GM23338 (cell line): ENCODE data around the gene KRTAP17-1. TPM values are rescaled to one million over a fixed set of nuclear protein-coding genes. Genes with fewer than 3 reads are reported as not detected.

Source experiments
- ATAC-seq: fragments of 200-7000 bp; cut with Tn5 transposase; 3 replicates; pipeline ENCODE4 v1.9.1; 2020
- DNase-seq: peaks from one replicate; pipeline ENCODE4 v3.0.0-alpha.2; 2015; ENCODE audit warnings: low spot score
- H2AFZ ChIP-seq: fragments of 200-600 bp; sonication (generic); 2 replicates; pipeline ENCODE4 v1.8.0; 2016; ENCODE audit warnings: antibody characterized with exemption, mild to moderate bottlenecking, moderate library complexity
- H3F3A ChIP-seq: fragments of 200-600 bp; sonication (generic); replicated peaks from 2 replicates; pipeline ENCODE4 v1.8.0; 2017; ENCODE audit warnings: antibody characterized with exemption, mixed run types, low read depth
- H3K27ac ChIP-seq: fragments of 200-600 bp; sonication (generic); 2 replicates; pipeline ENCODE4 v1.6.1; 2016; ENCODE audit warnings: low read depth
- H3K27me3 ChIP-seq: fragments of 200-600 bp; sonication (generic); 2 replicates; pipeline ENCODE4 v1.8.0; 2016; ENCODE audit warnings: mild to moderate bottlenecking, mixed run types, moderate library complexity; ENCODE audit not compliant: insufficient read depth
- H3K36me3 ChIP-seq: fragments of 200-600 bp; sonication (generic); 2 replicates; pipeline ENCODE4 v1.8.0; 2016; ENCODE audit warnings: mild to moderate bottlenecking; ENCODE audit not compliant: insufficient read depth
- H3K4me1 ChIP-seq: fragments of 200-600 bp; sonication (generic); 2 replicates; pipeline ENCODE4 v1.8.0; 2016; ENCODE audit warnings: mild to moderate bottlenecking, moderate library complexity; ENCODE audit not compliant: insufficient read depth
- H3K4me2 ChIP-seq: fragments of 200-600 bp; sonication (generic); 2 replicates; pipeline ENCODE4 v1.7.1; 2017; ENCODE audit warnings: mixed run types
- H3K4me3 ChIP-seq: fragments of 200-600 bp; sonication (generic); 2 replicates; pipeline ENCODE4 v1.6.1; 2016; ENCODE audit warnings: mixed run types
- H3K79me2 ChIP-seq: fragments of 200-600 bp; sonication (generic); replicated peaks from 2 replicates; pipeline ENCODE4 v1.8.0; 2017; ENCODE audit warnings: mild to moderate bottlenecking; ENCODE audit not compliant: insufficient read depth
- H3K9me2 ChIP-seq: fragments of 200-600 bp; sonication (generic); 2 replicates; pipeline ENCODE4 v1.8.0; 2017; ENCODE audit not compliant: insufficient read depth
- H4K20me1 ChIP-seq: fragments of 200-600 bp; sonication (generic); replicated peaks from 2 replicates; pipeline ENCODE4 v1.8.0; 2017; ENCODE audit warnings: mild to moderate bottlenecking; ENCODE audit not compliant: insufficient read depth
- H3K27ac Mint-ChIP-seq: 2 replicates; pipeline ENCODE4 v1.8.0; 2020; ENCODE audit warnings: inconsistent platforms, mild to moderate bottlenecking, moderate library complexity, mixed read lengths
- H3K27me3 Mint-ChIP-seq: 3 replicates; pipeline ENCODE4 v1.8.0; 2022; ENCODE audit warnings: low read depth, mild to moderate bottlenecking, moderate library complexity, mixed read lengths, inconsistent platforms; ENCODE audit not compliant: insufficient read depth, poor library complexity
- H3K36me3 Mint-ChIP-seq: 3 replicates; pipeline ENCODE4 v1.8.0; 2021; ENCODE audit warnings: low read depth, mild to moderate bottlenecking, inconsistent platforms, moderate library complexity, mixed read lengths
- H3K4me1 Mint-ChIP-seq: 3 replicates; pipeline ENCODE4 v1.8.0; 2020; ENCODE audit warnings: mild to moderate bottlenecking, inconsistent platforms, mixed read lengths
- H3K4me3 Mint-ChIP-seq: 3 replicates; pipeline ENCODE4 v1.8.0; 2021; ENCODE audit warnings: moderate library complexity, mild to moderate bottlenecking, inconsistent platforms, mixed read lengths
- H3K9me3 Mint-ChIP-seq: 3 replicates; pipeline ENCODE4 v1.8.0; 2020; ENCODE audit warnings: moderate library complexity, mild to moderate bottlenecking, inconsistent platforms, mixed read lengths
- CREB1 ChIP-seq: fragments of 250-450 bp; sonication (Bioruptor Pico); IDR thresholded peaks from 2 replicates; pipeline ENCODE4 v1.5.0; 2020; ENCODE audit warnings: low read depth, mild to moderate bottlenecking, moderate library complexity
- EZH2 ChIP-seq: fragments of 200-600 bp; sonication (generic); IDR thresholded peaks from one replicate; pipeline ENCODE4 v1.8.0; 2017; ENCODE audit warnings: antibody characterized with exemption, mild to moderate bottlenecking, low read depth; ENCODE audit not compliant: unreplicated experiment
- EZH2phosphoT487 ChIP-seq: fragments of 200-600 bp; sonication (generic); IDR thresholded peaks from one replicate; pipeline ENCODE4 v1.8.1; 2018; ENCODE audit warnings: antibody characterized with exemption; ENCODE audit not compliant: unreplicated experiment
- POLR2AphosphoS5 ChIP-seq: IDR thresholded peaks from 2 replicates; pipeline ENCODE4 v1.6.1; 2016; ENCODE audit warnings: antibody characterized with exemption, low read depth
- polyA plus RNA-seq: library from polyadenylated mRNA; unstranded; fragments of >200 nt; fragmentation: Nextera tagmentation; extraction: Ambion mirVana; gene quantifications from 2 replicates; pipeline ENCODE4 v1.2.1, GENCODE V29; 2016
- total RNA-seq: library from RNA; depleted of rRNA; stranded (reverse); fragments of >200 nt; shearing (Covaris generic); gene quantifications from 2 replicates; pipeline ENCODE4 v1.2.3, GENCODE V29; 2014
- TF ChIP-seq, protein P1 (sequence below): fragments of 250-450 bp; sonication (Bioruptor Pico); IDR thresholded peaks from 2 replicates; pipeline ENCODE4 v1.5.0; 2020; ENCODE audit warnings: mild to moderate bottlenecking, moderate library complexity
- TF ChIP-seq, protein P2 (sequence below), 2 experiments: fragments of 200-600 bp in 1 of 2; sonication (generic) in 1 of 2; conservative IDR thresholded peaks; 2 replicates each; pipeline versions ENCODE4 v1.5.1 to v1.6.1; 2016 to 2017; ENCODE audit warnings: antibody characterized with exemption in 2 of 2, low read depth in 2 of 2, mild to moderate bottlenecking in 2 of 2, moderate library complexity in 1 of 2

Gene KRTAP17-1
- total and polyA plus RNA-seq, 2 experiments from 2014 or later: not detected

DNA sequence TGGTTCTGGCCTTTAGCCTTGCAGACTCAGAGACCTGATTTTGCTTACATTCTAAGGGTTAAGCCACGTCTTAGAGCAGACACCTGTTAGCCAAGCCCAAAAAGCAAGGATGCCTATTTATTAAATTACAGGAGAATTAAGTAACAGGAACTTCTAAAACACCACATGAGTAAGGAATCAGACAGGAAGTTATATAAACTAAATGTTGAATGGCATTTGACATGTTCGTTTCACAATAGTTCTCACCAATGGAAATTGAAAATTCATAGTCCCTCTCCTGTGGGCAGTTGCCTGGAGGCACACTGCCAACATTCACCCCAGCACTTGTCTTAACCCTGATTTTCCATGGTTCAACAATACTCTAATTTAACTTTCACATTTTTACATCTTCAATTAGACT, 31.0 kb downstream of the KRTAP17-1 start (continued):
- TF ChIP-seq, protein P1, sequence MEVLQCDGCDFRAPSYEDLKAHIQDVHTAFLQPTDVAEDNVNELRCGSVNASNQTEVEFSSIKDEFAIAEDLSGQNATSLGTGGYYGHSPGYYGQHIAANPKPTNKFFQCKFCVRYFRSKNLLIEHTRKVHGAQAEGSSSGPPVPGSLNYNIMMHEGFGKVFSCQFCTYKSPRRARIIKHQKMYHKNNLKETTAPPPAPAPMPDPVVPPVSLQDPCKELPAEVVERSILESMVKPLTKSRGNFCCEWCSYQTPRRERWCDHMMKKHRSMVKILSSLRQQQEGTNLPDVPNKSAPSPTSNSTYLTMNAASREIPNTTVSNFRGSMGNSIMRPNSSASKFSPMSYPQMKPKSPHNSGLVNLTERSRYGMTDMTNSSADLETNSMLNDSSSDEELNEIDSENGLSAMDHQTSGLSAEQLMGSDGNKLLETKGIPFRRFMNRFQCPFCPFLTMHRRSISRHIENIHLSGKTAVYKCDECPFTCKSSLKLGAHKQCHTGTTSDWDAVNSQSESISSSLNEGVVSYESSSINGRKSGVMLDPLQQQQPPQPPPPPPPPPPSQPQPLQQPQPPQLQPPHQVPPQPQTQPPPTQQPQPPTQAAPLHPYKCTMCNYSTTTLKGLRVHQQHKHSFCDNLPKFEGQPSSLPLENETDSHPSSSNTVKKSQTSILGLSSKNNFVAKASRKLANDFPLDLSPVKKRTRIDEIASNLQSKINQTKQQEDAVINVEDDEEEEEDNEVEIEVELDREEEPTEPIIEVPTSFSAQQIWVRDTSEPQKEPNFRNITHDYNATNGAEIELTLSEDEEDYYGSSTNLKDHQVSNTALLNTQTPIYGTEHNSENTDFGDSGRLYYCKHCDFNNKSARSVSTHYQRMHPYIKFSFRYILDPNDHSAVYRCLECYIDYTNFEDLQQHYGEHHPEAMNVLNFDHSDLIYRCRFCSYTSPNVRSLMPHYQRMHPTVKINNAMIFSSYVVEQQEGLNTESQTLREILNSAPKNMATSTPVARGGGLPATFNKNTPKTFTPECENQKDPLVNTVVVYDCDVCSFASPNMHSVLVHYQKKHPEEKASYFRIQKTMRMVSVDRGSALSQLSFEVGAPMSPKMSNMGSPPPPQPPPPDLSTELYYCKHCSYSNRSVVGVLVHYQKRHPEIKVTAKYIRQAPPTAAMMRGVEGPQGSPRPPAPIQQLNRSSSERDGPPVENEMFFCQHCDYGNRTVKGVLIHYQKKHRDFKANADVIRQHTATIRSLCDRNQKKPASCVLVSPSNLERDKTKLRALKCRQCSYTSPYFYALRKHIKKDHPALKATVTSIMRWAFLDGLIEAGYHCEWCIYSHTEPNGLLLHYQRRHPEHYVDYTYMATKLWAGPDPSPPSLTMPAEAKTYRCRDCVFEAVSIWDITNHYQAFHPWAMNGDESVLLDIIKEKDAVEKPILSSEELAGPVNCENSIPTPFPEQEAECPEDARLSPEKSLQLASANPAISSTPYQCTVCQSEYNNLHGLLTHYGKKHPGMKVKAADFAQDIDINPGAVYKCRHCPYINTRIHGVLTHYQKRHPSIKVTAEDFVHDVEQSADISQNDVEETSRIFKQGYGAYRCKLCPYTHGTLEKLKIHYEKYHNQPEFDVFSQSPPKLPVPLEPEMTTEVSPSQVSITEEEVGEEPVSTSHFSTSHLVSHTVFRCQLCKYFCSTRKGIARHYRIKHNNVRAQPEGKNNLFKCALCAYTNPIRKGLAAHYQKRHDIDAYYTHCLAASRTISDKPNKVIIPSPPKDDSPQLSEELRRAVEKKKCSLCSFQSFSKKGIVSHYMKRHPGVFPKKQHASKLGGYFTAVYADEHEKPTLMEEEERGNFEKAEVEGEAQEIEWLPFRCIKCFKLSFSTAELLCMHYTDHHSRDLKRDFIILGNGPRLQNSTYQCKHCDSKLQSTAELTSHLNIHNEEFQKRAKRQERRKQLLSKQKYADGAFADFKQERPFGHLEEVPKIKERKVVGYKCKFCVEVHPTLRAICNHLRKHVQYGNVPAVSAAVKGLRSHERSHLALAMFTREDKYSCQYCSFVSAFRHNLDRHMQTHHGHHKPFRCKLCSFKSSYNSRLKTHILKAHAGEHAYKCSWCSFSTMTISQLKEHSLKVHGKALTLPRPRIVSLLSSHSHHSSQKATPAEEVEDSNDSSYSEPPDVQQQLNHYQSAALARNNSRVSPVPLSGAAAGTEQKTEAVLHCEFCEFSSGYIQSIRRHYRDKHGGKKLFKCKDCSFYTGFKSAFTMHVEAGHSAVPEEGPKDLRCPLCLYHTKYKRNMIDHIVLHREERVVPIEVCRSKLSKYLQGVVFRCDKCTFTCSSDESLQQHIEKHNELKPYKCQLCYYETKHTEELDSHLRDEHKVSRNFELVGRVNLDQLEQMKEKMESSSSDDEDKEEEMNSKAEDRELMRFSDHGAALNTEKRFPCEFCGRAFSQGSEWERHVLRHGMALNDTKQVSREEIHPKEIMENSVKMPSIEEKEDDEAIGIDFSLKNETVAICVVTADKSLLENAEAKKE: no peak
- TF ChIP-seq POLR2AphosphoS5: no peak

DNA sequence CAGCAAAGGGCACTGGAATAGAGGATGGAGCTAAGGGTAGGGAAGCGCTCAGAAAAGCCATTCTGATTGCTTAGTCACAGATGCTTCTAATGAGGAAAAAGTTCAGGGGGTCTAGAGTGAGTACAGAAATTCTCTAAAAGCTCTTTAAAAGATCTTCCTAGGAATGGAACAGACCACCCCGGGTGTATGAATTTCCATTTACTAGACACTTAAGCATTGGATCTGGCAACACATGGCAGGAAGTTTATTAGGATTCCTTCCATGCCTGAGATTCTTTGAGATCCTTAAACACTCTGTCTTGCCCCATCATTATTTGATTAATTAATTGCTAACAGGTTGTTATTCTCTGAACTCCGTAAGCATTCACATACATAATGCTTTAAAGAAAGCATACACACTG, 31.5 kb downstream of the KRTAP17-1 start:
- peak overlapping the region; percentile 6; the same call in 1 of the 2 replicates for H3K4me2 ChIP-seq
- ATAC-seq: no peak
- no peak overlapping the region for H3K27ac Mint-ChIP-seq
- TF ChIP-seq EZH2 (no peak), CREB1 (CRISPR knock-in tag) (no peak), EZH2phosphoT487 (no peak)
- TF ChIP-seq, protein P1: no peak
- TF ChIP-seq, protein P2, sequence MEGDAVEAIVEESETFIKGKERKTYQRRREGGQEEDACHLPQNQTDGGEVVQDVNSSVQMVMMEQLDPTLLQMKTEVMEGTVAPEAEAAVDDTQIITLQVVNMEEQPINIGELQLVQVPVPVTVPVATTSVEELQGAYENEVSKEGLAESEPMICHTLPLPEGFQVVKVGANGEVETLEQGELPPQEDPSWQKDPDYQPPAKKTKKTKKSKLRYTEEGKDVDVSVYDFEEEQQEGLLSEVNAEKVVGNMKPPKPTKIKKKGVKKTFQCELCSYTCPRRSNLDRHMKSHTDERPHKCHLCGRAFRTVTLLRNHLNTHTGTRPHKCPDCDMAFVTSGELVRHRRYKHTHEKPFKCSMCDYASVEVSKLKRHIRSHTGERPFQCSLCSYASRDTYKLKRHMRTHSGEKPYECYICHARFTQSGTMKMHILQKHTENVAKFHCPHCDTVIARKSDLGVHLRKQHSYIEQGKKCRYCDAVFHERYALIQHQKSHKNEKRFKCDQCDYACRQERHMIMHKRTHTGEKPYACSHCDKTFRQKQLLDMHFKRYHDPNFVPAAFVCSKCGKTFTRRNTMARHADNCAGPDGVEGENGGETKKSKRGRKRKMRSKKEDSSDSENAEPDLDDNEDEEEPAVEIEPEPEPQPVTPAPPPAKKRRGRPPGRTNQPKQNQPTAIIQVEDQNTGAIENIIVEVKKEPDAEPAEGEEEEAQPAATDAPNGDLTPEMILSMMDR (conservative IDR thresholded peaks at IDR 0.05; ENCODE audit: low read depth in 2 of 2): no peak

More for the DNA sequence above, 31.5 kb downstream of the KRTAP17-1 start:
- H3K36me3 ChIP-seq: no peaks in the 10 kb centered on the region
- H2AFZ ChIP-seq: 0 out of 2 replicates have a peak overlapping the region, but pooled peaks have one; percentile 30
- Mint-ChIP-seq H3K27me3 (no peaks in the 10 kb centered on the region), H3K9me3 (no peaks in the 10 kb centered on the region), H3K36me3 (no peaks in the 10 kb centered on the region), H3K4me1 (peaks cover 18% of the 10 kb centered on the region), H3K4me3 (no peak overlapping the region)
- 0 out of 2 replicates have a peak, but pooled peaks cover 3% of the 10 kb centered on the region for H3K9me2 ChIP-seq
- H3K4me1 ChIP-seq: peaks cover 19% of the 10 kb centered on the region
- peak overlapping the region; percentile 47; the same call in 1 of the 2 replicates for H3K27ac ChIP-seq
- H3F3A ChIP-seq: no peaks in the 10 kb centered on the region
- H3K27me3 ChIP-seq: no peaks in the 10 kb centered on the region
- DNase-seq: peak; percentile 21
- no peaks in the 10 kb centered on the region for H4K20me1 ChIP-seq
- no peaks in the 10 kb centered on the region for H3K79me2 ChIP-seq
- H3K4me3 ChIP-seq: no peak overlapping the region
